PC-9 (cell line): ENCODE data around the gene COL4A1. TPM values are rescaled to one million over a fixed set of nuclear protein-coding genes. Genes with fewer than 3 reads are reported as not detected.

ENCODE experiments used
- BruUV-seq: library from RNA; stranded (reverse); fragments of 400-500 nt; replicated peaks from 2 replicates; lab custom pipeline; 2021; lab: Mats Ljungman, UMichigan
- CTCF ChIA-PET: fragments of 300-600 bp; sonication (Branson Sonifier 250); formaldehyde crosslinking; loops from one replicate; lab custom pipeline; 2022; ENCODE audit warnings: antibody characterized with exemption; lab: Charles Lee
- POLR2A ChIA-PET: fragments of 300-600 bp; sonication (Branson Sonifier 250); formaldehyde crosslinking; loops from one replicate; lab custom pipeline; 2022; ENCODE audit warnings: antibody characterized with exemption; ENCODE audit not compliant: unreplicated experiment; lab: Charles Lee
- DNase-seq, 2 experiments: peaks; one replicate each; pipeline versions ENCODE4 v3.0.0 to v3.0.0-alpha.2; 2015 to 2022; ENCODE audit warnings: mixed read lengths in 1 of 2
- H2AFZ ChIP-seq: fragments of 200-600 bp; sonication (generic); 2 replicates; pipeline ENCODE4 v1.8.1; 2017; ENCODE audit warnings: antibody characterized with exemption
- H3F3A ChIP-seq: fragments of 200-600 bp; sonication (generic); 2 replicates; pipeline ENCODE4 v1.8.1; 2017; ENCODE audit warnings: antibody characterized with exemption, mild to moderate bottlenecking, low read depth; ENCODE audit not compliant: insufficient read depth
- H3K27ac ChIP-seq: fragments of 200-600 bp; sonication (generic); 2 replicates; pipeline ENCODE4 v1.6.1; 2016; ENCODE audit warnings: mixed run types
- H3K27me3 ChIP-seq: fragments of 200-600 bp; sonication (generic); 2 replicates; pipeline ENCODE4 v1.6.1; 2016; ENCODE audit warnings: low read depth, mixed run types; ENCODE audit not compliant: insufficient read depth
- H3K36me3 ChIP-seq: fragments of 200-600 bp; sonication (generic); 2 replicates; pipeline ENCODE4 v1.6.1; 2016; ENCODE audit warnings: low read depth, mixed run types
- H3K4me1 ChIP-seq: fragments of 200-600 bp; sonication (generic); replicated peaks from 2 replicates; pipeline ENCODE4 v1.6.1; 2016; ENCODE audit warnings: mixed run types; ENCODE audit not compliant: insufficient read depth
- H3K4me2 ChIP-seq: fragments of 200-600 bp; sonication (generic); 2 replicates; pipeline ENCODE4 v1.6.1; 2017; ENCODE audit warnings: mixed run types
- H3K4me3 ChIP-seq: fragments of 200-600 bp; sonication (generic); 2 replicates; pipeline ENCODE4 v1.6.1; 2016; ENCODE audit warnings: mixed run types
- H3K79me2 ChIP-seq: fragments of 200-600 bp; sonication (generic); 2 replicates; pipeline ENCODE4 v1.6.1; 2017; ENCODE audit warnings: low read depth, mixed run types
- H3K9me2 ChIP-seq: fragments of 200-600 bp; sonication (generic); 2 replicates; pipeline ENCODE4 v1.8.1; 2017; ENCODE audit warnings: mild to moderate bottlenecking; ENCODE audit not compliant: insufficient read depth
- H3K9me3 ChIP-seq: fragments of 200-600 bp; sonication (generic); 2 replicates; pipeline ENCODE4 v1.8.1; 2016; ENCODE audit warnings: low read depth; ENCODE audit not compliant: insufficient read depth
- H4K20me1 ChIP-seq: fragments of 200-600 bp; sonication (generic); 2 replicates; pipeline ENCODE4 v1.8.1; 2017; ENCODE audit not compliant: insufficient read depth
- EZH2 ChIP-seq: fragments of 200-600 bp; sonication (generic); IDR thresholded peaks from 2 replicates; pipeline ENCODE4 v1.8.0; 2017; ENCODE audit warnings: antibody characterized with exemption, low read depth
- intact Hi-C: fragments of 100-400 bp; cut with micrococcal nuclease; formaldehyde crosslinking; loops from one replicate; pipeline ENCODE4 v1.10.0; 2022; ENCODE audit not compliant: unreplicated experiment
- total RNA-seq: library from RNA; stranded (reverse); gene quantifications from 2 replicates; pipeline ENCODE4 v1.2.3, GENCODE V29; 2021
- TF ChIP-seq, protein P1 (sequence below): fragments of 200-600 bp; sonication (generic); conservative IDR thresholded peaks from 2 replicates; pipeline ENCODE4 v1.6.1; 2017; ENCODE audit warnings: mixed run types, antibody characterized with exemption, mild to moderate bottlenecking, moderate library complexity

The COL4A1 gene
- total RNA-seq, 1 experiment from 2014 or later, result 24.5 TPM

DNA sequence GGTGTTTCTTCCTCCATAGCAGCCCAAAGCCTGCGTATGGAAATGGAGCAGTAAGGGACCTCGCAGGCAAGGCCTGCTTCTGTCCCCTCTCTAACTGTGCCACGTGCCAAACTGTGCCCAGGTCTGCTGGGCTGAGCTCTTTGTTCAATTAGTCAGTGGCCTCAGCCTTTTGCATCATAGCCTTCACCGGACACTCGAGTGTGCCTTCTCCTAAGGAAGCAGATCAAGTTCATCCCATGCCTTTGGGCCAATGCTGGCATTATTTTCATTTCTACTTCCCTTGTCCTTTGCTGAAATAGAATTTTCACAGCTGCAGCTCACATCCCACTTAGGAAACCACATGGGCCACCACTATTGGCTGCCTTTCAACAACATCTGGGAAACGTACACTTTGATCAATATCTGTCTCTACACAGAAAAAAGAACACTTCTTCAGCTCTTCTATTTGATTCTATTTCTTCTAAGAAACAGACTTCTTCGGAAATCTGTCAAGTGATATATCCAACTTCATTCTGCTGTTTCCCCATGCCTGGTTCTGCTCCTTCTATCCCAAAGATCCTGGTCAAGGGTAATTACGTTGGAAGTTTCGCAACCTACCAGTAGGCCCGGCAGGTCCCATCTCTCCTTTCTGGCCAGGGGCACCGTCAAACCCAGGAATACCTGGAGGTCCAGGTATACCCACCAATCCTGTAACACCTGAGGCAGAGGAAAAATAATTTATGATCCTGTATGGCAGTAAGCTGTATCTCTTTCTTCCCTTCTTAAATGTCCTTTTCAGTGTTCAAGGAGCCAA lies 143.9 kb downstream of the COL4A1 start:
- Histone ChIP-seq H3K9me3 (no peaks in the 10 kb centered on the region), H3K9me2 (no peaks in the 10 kb centered on the region), H3K27ac (no peak overlapping the region), H3K4me2 (no peak overlapping the region), H3K79me2 (no peaks in the 10 kb centered on the region), H3K36me3 (no peaks in the 10 kb centered on the region), H2AFZ (no peak overlapping the region), H4K20me1 (no peaks in the 10 kb centered on the region), H3F3A (0 out of 2 replicates have a peak, but pooled peaks cover 3% of the 10 kb centered on the region), H3K27me3 (no peaks in the 10 kb centered on the region), H3K4me3 (no peak overlapping the region), H3K4me1 (peaks cover 32% of the 10 kb centered on the region)
- intact Hi-C loops, result no loop called here
- CTCF ChIA-PET, result no interaction called here
- DNase-seq, result no peak
- BruUV-seq, result no TSS peak
- POLR2A ChIA-PET, result interaction anchor here (0.6 kb wide), 1 partner anchor 995 kb away, joined by 14 read pairs; no protein-coding TSS in a partner anchor
- TF ChIP-seq, protein P1, sequence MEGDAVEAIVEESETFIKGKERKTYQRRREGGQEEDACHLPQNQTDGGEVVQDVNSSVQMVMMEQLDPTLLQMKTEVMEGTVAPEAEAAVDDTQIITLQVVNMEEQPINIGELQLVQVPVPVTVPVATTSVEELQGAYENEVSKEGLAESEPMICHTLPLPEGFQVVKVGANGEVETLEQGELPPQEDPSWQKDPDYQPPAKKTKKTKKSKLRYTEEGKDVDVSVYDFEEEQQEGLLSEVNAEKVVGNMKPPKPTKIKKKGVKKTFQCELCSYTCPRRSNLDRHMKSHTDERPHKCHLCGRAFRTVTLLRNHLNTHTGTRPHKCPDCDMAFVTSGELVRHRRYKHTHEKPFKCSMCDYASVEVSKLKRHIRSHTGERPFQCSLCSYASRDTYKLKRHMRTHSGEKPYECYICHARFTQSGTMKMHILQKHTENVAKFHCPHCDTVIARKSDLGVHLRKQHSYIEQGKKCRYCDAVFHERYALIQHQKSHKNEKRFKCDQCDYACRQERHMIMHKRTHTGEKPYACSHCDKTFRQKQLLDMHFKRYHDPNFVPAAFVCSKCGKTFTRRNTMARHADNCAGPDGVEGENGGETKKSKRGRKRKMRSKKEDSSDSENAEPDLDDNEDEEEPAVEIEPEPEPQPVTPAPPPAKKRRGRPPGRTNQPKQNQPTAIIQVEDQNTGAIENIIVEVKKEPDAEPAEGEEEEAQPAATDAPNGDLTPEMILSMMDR, result no peak
- TF ChIP-seq EZH2, result no peak

- H3K27ac ChIP-seq, result no peak overlapping the region
- H3F3A ChIP-seq, result 0 out of 2 replicates have a peak, but pooled peaks cover 9% of the 10 kb centered on the region
- no peaks in the 10 kb centered on the region for H3K36me3 ChIP-seq
- intact Hi-C loops, result no loop called here
- BruUV-seq, result no TSS peak
- H3K4me2 ChIP-seq, result no peak overlapping the region
- H3K79me2 ChIP-seq, result no peaks in the 10 kb centered on the region
- H3K9me2 ChIP-seq, result no peaks in the 10 kb centered on the region
- TF ChIP-seq, protein P1, result no peak
- no peak for TF ChIP-seq EZH2
- ChIA-PET POLR2A (no interaction called here), CTCF (no interaction called here)
- no peaks in the 10 kb centered on the region for H4K20me1 ChIP-seq
- DNase-seq, result no peak
- H3K4me3 ChIP-seq, result no peak overlapping the region
- H3K4me1 ChIP-seq, result peaks cover 34% of the 10 kb centered on the region
- H3K9me3 ChIP-seq, result no peaks in the 10 kb centered on the region
- no peak overlapping the region for H2AFZ ChIP-seq
- no peaks in the 10 kb centered on the region for H3K27me3 ChIP-seq
Measured at GRCh38 chr13:110162053-110162452, 144.9 kb downstream of the COL4A1 start.

- no TSS peak for BruUV-seq
- intact Hi-C loops, result no loop called here
- Histone ChIP-seq H2AFZ (no peak overlapping the region), H4K20me1 (no peaks in the 10 kb centered on the region), H3K27me3 (no peaks in the 10 kb centered on the region), H3K4me3 (no peak overlapping the region), H3K4me2 (no peak overlapping the region), H3K9me2 (no peaks in the 10 kb centered on the region), H3K27ac (no peak overlapping the region), H3K4me1 (peaks cover 27% of the 10 kb centered on the region), H3K36me3 (no peaks in the 10 kb centered on the region), H3F3A (0 out of 2 replicates have a peak, but pooled peaks cover 9% of the 10 kb centered on the region), H3K9me3 (no peaks in the 10 kb centered on the region), H3K79me2 (no peaks in the 10 kb centered on the region)
- CTCF ChIA-PET, result no interaction called here
- TF ChIP-seq, protein P1, result no peak
- TF ChIP-seq EZH2, result no peak
- no peak for DNase-seq
- POLR2A ChIA-PET, result no interaction called here
Measured at GRCh38 chr13:110161112-110161882, 145.7 kb downstream of the COL4A1 start.
